H1 (cell line): ENCODE measurements around the gene PTTG1IP. TPM values are rescaled to one million over a fixed set of nuclear protein-coding genes. Genes with fewer than 3 reads are reported as not detected.

Source experiments
- CBX8 ChIP-seq: fragments of 300-800, 300-1000 bp; sonication (generic); IDR thresholded peaks from 2 replicates; pipeline ENCODE4 v1.7.1; 2016; ENCODE audit warnings: low read depth, low read length, borderline replicate concordance
- SUZ12 ChIP-seq: fragments of 200-600 bp; sonication (generic); IDR thresholded peaks from 2 replicates; pipeline ENCODE4 v1.6.1; 2012; ENCODE audit warnings: mild to moderate bottlenecking, inconsistent platforms, low read length, moderate library complexity, mixed read lengths
- polyA plus RNA-seq, 7 experiments: library from polyadenylated mRNA; depleted of rRNA in 3 of 7; stranded (reverse) in 5 of 7; unstranded in 2 of 7; fragments of >200 nt in 5 of 7; fragments of 200-250 nt in 2 of 7; gene quantifications; 1 replicate in 5 of 7; 2 replicates in 1 of 7; 4 replicates in 1 of 7; pipeline versions ENCODE4 v1.2.1 to v1.2.3, GENCODE V29; 2011 to 2013; ENCODE audit warnings: missing spikeins in 2 of 7, mixed read lengths in 2 of 7
- total RNA-seq: library from RNA; stranded (reverse); fragmentation: NEBNext Ultra II Directional; extraction: Animal tissue kit (Norgen Biotek cat#: 25700); gene quantifications from 2 replicates; pipeline ENCODE4 v1.2.1, GENCODE V29; 2021

PTTG1IP gene
- total and polyA plus RNA-seq, 2 of the 8 experiments (the other 6 are each of a cell fraction or from before 2014, with no cell fraction given) = 90.8 to 130 TPM

- no peak for TF ChIP-seq CBX8
- TF ChIP-seq SUZ12 = no peak
These were observed 24.6 kb upstream of the PTTG1IP start (continued) for GRCh38 chr21:44898011-44898488.
